HepG2 (cell line): ENCODE data around the gene C1S.

Experiments used
- RAD21 ChIP-seq: fragments of 450-650 bp; formaldehyde crosslinking; IDR thresholded peaks from 2 replicates; pipeline ENCODE4 v1.5.0; 2020; ENCODE audit warnings: mild to moderate bottlenecking
- TF ChIP-seq, protein P1 (sequence below): sonication (generic); formaldehyde crosslinking; IDR thresholded peaks from 2 replicates; pipeline ENCODE4 v1.5.0; 2020; ENCODE audit warnings: mild to moderate bottlenecking, missing genetic modification reagents, moderate library complexity
- TF ChIP-seq, protein P2 (sequence below): sonication (generic); formaldehyde crosslinking; conservative IDR thresholded peaks from 2 replicates; pipeline ENCODE4 v1.4.0; 2020; ENCODE audit warnings: missing genetic modification reagents

- no peak for TF ChIP-seq RAD21 (CRISPR knock-in tag)
- TF ChIP-seq, protein P1, sequence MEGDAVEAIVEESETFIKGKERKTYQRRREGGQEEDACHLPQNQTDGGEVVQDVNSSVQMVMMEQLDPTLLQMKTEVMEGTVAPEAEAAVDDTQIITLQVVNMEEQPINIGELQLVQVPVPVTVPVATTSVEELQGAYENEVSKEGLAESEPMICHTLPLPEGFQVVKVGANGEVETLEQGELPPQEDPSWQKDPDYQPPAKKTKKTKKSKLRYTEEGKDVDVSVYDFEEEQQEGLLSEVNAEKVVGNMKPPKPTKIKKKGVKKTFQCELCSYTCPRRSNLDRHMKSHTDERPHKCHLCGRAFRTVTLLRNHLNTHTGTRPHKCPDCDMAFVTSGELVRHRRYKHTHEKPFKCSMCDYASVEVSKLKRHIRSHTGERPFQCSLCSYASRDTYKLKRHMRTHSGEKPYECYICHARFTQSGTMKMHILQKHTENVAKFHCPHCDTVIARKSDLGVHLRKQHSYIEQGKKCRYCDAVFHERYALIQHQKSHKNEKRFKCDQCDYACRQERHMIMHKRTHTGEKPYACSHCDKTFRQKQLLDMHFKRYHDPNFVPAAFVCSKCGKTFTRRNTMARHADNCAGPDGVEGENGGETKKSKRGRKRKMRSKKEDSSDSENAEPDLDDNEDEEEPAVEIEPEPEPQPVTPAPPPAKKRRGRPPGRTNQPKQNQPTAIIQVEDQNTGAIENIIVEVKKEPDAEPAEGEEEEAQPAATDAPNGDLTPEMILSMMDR (CRISPR knock-in tag): no peak
- TF ChIP-seq, protein P2, sequence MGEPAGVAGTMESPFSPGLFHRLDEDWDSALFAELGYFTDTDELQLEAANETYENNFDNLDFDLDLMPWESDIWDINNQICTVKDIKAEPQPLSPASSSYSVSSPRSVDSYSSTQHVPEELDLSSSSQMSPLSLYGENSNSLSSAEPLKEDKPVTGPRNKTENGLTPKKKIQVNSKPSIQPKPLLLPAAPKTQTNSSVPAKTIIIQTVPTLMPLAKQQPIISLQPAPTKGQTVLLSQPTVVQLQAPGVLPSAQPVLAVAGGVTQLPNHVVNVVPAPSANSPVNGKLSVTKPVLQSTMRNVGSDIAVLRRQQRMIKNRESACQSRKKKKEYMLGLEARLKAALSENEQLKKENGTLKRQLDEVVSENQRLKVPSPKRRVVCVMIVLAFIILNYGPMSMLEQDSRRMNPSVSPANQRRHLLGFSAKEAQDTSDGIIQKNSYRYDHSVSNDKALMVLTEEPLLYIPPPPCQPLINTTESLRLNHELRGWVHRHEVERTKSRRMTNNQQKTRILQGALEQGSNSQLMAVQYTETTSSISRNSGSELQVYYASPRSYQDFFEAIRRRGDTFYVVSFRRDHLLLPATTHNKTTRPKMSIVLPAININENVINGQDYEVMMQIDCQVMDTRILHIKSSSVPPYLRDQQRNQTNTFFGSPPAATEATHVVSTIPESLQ (CRISPR knock-in tag): no peak
Measured at GRCh38 chr12:7017870-7018349, 42.6 kb upstream of the C1S start.
